SK-N-SH (cell line): Measurements from ENCODE around the gene E2F1. TPM values are rescaled to one million over a fixed set of nuclear protein-coding genes. Genes with fewer than 3 reads are reported as not detected.

Experiments used
- CTCF ChIA-PET: fragments of 300-600, 350-600 bp; formaldehyde crosslinking; extraction: SDS; loops from one replicate; lab custom pipeline; 2021; lab: Yijun Ruan, JAX
- POLR2A ChIA-PET: fragments of 350-600 bp; sonication (Branson Sonifier 250); formaldehyde crosslinking; extraction: SDS; loops from one replicate; lab custom pipeline; 2020; ENCODE audit warnings: antibody characterized with exemption, inconsistent platforms; lab: Yijun Ruan, JAX
- DNase-seq: peaks from one replicate; pipeline ENCODE4 v3.0.0; 2012
- H2AFZ ChIP-seq: fragments of 200-600 bp; sonication (generic); 2 replicates; pipeline ENCODE4 v1.8.1; 2016; ENCODE audit warnings: antibody characterized with exemption, mild to moderate bottlenecking, low read depth
- H3F3A ChIP-seq: fragments of 200-600 bp; sonication (generic); replicated peaks from 2 replicates; pipeline ENCODE3; 2016; ENCODE audit warnings: antibody characterized with exemption, mild to moderate bottlenecking; ENCODE audit not compliant: insufficient read depth
- H3K27ac ChIP-seq, 2 experiments: fragments of 200-500 bp in 1 of 2; fragments of 200-600 bp in 1 of 2; sonication (Bioruptor generic) in 1 of 2; sonication (generic), shearing (Covaris generic) in 1 of 2; 2 replicates each; pipeline versions ENCODE4 v1.5.1 to v1.6.1; 2014 to 2016; ENCODE audit warnings: low read depth in 2 of 2, inconsistent platforms in 1 of 2, low read length in 1 of 2, mild to moderate bottlenecking in 1 of 2, mixed read lengths in 1 of 2
- H3K27me3 ChIP-seq: fragments of 200-600 bp; sonication (generic), shearing (Covaris generic); 2 replicates; pipeline ENCODE4 v1.6.1; 2016; ENCODE audit warnings: mixed run types; ENCODE audit not compliant: insufficient read depth
- H3K36me3 ChIP-seq, 2 experiments: fragments of 200-500 bp in 1 of 2; fragments of 200-600 bp in 1 of 2; sonication (Bioruptor generic) in 1 of 2; sonication (generic) in 1 of 2; replicated peaks in 1 of 2; 2 replicates each; pipeline versions ENCODE3 to v1.5.1; 2014 to 2016; ENCODE audit warnings: low read length in 1 of 2, mild to moderate bottlenecking in 1 of 2; ENCODE audit not compliant: insufficient read depth in 2 of 2, control insufficient read depth in 1 of 2
- H3K4me1 ChIP-seq, 2 experiments: fragments of 200-500 bp in 1 of 2; fragments of 200-600 bp in 1 of 2; sonication (Bioruptor generic) in 1 of 2; sonication (generic), shearing (Covaris generic) in 1 of 2; 2 replicates each; pipeline versions ENCODE4 v1.5.1 to v1.6.1; 2014 to 2016; ENCODE audit warnings: low read depth in 1 of 2, low read length in 1 of 2, mixed run types in 1 of 2; ENCODE audit not compliant: insufficient read depth in 2 of 2, control insufficient read depth in 1 of 2
- H3K4me2 ChIP-seq: fragments of 200-600 bp; sonication (generic), shearing (Covaris generic); 2 replicates; pipeline ENCODE4 v1.6.1; 2017; ENCODE audit warnings: mixed run types
- H3K4me3 ChIP-seq, 2 experiments: fragments of 200-500 bp in 1 of 2; fragments of 200-600 bp in 1 of 2; sonication (Bioruptor generic) in 1 of 2; sonication (generic), shearing (Covaris generic) in 1 of 2; 2 replicates each; pipeline versions ENCODE4 v1.5.1 to v1.8.1; 2014 to 2016; ENCODE audit warnings: low read depth in 2 of 2, inconsistent platforms in 1 of 2, low read length in 1 of 2, mild to moderate bottlenecking in 1 of 2, mixed read lengths in 1 of 2, moderate library complexity in 1 of 2
- H3K79me2 ChIP-seq: fragments of 200-600 bp; sonication (generic); 2 replicates; pipeline ENCODE4 v1.8.1; 2017; ENCODE audit warnings: mild to moderate bottlenecking; ENCODE audit not compliant: insufficient read depth
- H3K9ac ChIP-seq: fragments of 200-600 bp; sonication (generic); 2 replicates; pipeline ENCODE4 v1.6.1; 2017; ENCODE audit warnings: mixed run types
- H3K9me2 ChIP-seq: fragments of 200-600 bp; sonication (generic); 2 replicates; pipeline ENCODE4 v1.6.1; 2017; ENCODE audit warnings: mixed run types
- H3K9me3 ChIP-seq: fragments of 200-600 bp; sonication (generic); 2 replicates; pipeline ENCODE4 v1.6.1; 2017; ENCODE audit warnings: mixed run types, mild to moderate bottlenecking, moderate library complexity
- H4K20me1 ChIP-seq: fragments of 200-600 bp; sonication (generic); 2 replicates; pipeline ENCODE4 v1.6.1; 2017; ENCODE audit warnings: mild to moderate bottlenecking, mixed run types; ENCODE audit not compliant: insufficient read depth
- CHD2 ChIP-seq: fragments of 150-350 bp; IDR thresholded peaks from 2 replicates; pipeline ENCODE4 v1.6.1; 2018; ENCODE audit warnings: low read length; ENCODE audit not compliant: partially characterized antibody
- ELF1 ChIP-seq: IDR thresholded peaks from 2 replicates; pipeline ENCODE4 v1.4.0; 2012
- EP300 ChIP-seq, 2 experiments: IDR thresholded peaks; 2 replicates each; pipeline versions ENCODE4 v1.4.0 to v1.6.1; 2012; ENCODE audit warnings: borderline replicate concordance in 1 of 2, low read depth in 1 of 2, low read length in 1 of 2
- EZH2phosphoT487 ChIP-seq: fragments of 200-600 bp; sonication (generic); IDR thresholded peaks from 2 replicates; pipeline ENCODE4 v1.6.1; 2017; ENCODE audit warnings: low read depth, mixed run types, mild to moderate bottlenecking, antibody characterized with exemption, moderate library complexity, borderline replicate concordance
- FOSL2 ChIP-seq: IDR thresholded peaks from 2 replicates; pipeline ENCODE4 v1.4.0; 2012; ENCODE audit warnings: low read depth, mild to moderate bottlenecking, moderate library complexity, borderline replicate concordance
- FOXJ3 ChIP-seq: sonication (generic); formaldehyde crosslinking; IDR thresholded peaks from 2 replicates; pipeline ENCODE4 v1.5.1; 2020; ENCODE audit warnings: mild to moderate bottlenecking, missing genetic modification reagents
- FOXM1 ChIP-seq: IDR thresholded peaks from 2 replicates; pipeline ENCODE4 v1.4.0; 2012; ENCODE audit warnings: low read depth, mild to moderate bottlenecking
- GABPA ChIP-seq: IDR thresholded peaks from 2 replicates; pipeline ENCODE4 v1.4.0; 2012; ENCODE audit warnings: low read depth, mild to moderate bottlenecking
- GATA2 ChIP-seq: sonication (generic); formaldehyde crosslinking; IDR thresholded peaks from 2 replicates; pipeline ENCODE4 v1.5.0; 2020; ENCODE audit warnings: mild to moderate bottlenecking, missing genetic modification reagents
- MEF2A ChIP-seq: IDR thresholded peaks from 2 replicates; pipeline ENCODE4 v1.4.0; 2012; ENCODE audit warnings: low read depth, borderline replicate concordance
- POLR2AphosphoS5 ChIP-seq: IDR thresholded peaks from 2 replicates; pipeline ENCODE4 v1.6.1; 2012; ENCODE audit warnings: low read depth, low read length
- RAD21 ChIP-seq: IDR thresholded peaks from 2 replicates; pipeline ENCODE4 v1.6.1; 2012; ENCODE audit warnings: mild to moderate bottlenecking, low read length
- REST ChIP-seq: IDR thresholded peaks from 2 replicates; pipeline ENCODE4 v1.6.1; 2012; ENCODE audit warnings: mild to moderate bottlenecking, low read depth, low read length, moderate library complexity
- RFX5 ChIP-seq: IDR thresholded peaks from 2 replicates; pipeline ENCODE4 v1.6.1; 2012; ENCODE audit warnings: mild to moderate bottlenecking, improper control_type of control experiment, low read length
- SIN3A ChIP-seq: IDR thresholded peaks from 2 replicates; pipeline ENCODE4 v1.6.1; 2012; ENCODE audit warnings: low read depth, mild to moderate bottlenecking, low read length, moderate library complexity, borderline replicate concordance
- TEAD4 ChIP-seq: IDR thresholded peaks from 2 replicates; pipeline ENCODE4 v1.4.0; 2012; ENCODE audit warnings: mild to moderate bottlenecking, borderline replicate concordance; ENCODE audit not compliant: insufficient read depth
- WGBS: methylation state at CpG from one replicate; pipeline ENCODE4 v1.1.6; 2017; ENCODE audit warnings: low lambda C conversion rate; 5-methylcytosine and 5-hydroxymethylcytosine counted together
- polyA plus RNA-seq, 3 experiments: library from polyadenylated mRNA; depleted of rRNA; stranded (reverse); fragments of >200 nt; gene quantifications; 2 replicates each; pipeline ENCODE4 v1.2.3, GENCODE V29; 2012

E2F1 gene
- polyA plus RNA-seq, 1 of the 3 experiments (the other 2 are of a cell fraction): 15.0 TPM

- peaks cover 26% of the 10 kb centered on the region for H3F3A ChIP-seq
- H3K9me2 ChIP-seq: no peaks in the 10 kb centered on the region
- H3K4me2 ChIP-seq: no peak overlapping the region
- H3K4me1 ChIP-seq: peaks cover 13 to 56% of the 10 kb centered on the region in 2 experiments; a peak in 3 of 4 replicates
- H4K20me1 ChIP-seq: peaks cover 32% of the 10 kb centered on the region
- peaks cover 3 to 16% of the 10 kb centered on the region in 2 experiments for H3K36me3 ChIP-seq
- no peak overlapping the region for H3K4me3 ChIP-seq
- TF ChIP-seq GATA2 (CRISPR knock-in tag): peak; percentile 19; the same call in 1 of the 2 replicates
- TF ChIP-seq FOSL2: no peak
- 0 out of 2 replicates have a peak, but pooled peaks have one; percentile 40 for TF ChIP-seq FOXJ3 (CRISPR knock-in tag)
- TF ChIP-seq ELF1: no peak
- no peak for TF ChIP-seq EZH2phosphoT487
- TF ChIP-seq EP300 (IDR thresholded peaks at IDR 0.05; ENCODE audit: borderline replicate concordance in 1 of 2, low read depth in 1 of 2, low read length in 1 of 2): peak in 1 of 2 experiments; percentile 58; a peak in 2 of 4 replicates
- TF ChIP-seq, all 33 proteins: peak for 3
- peak; percentile 51 for DNase-seq
- no peak overlapping the region for H2AFZ ChIP-seq
- H3K9ac ChIP-seq: no peak overlapping the region
- CTCF ChIA-PET: interaction anchor here (0.7 to 9.2 kb wide), 8 partner anchors 18 to 204 kb away, joined by 3 to 114 read pairs (median 6); partner anchors contain the start of genes ACTL10 and C20orf144
- no peaks in the 10 kb centered on the region for H3K27me3 ChIP-seq
- H3K9me3 ChIP-seq: no peaks in the 10 kb centered on the region
- H3K27ac ChIP-seq: peak overlapping the region in 1 of 2 experiments; percentile 93; a peak in 2 of 4 replicates
- POLR2A ChIA-PET: interaction anchor here (0.9 to 1.9 kb wide), 7 partner anchors 59 to 247 kb away, joined by 3 to 9 read pairs (median 5); partner anchors contain the start of genes CBFA2T2, CDK5RAP1 and SNTA1
- 79% methylated on average over 11 of the region's 14 CpGs for WGBS
- no peaks in the 10 kb centered on the region for H3K79me2 ChIP-seq
Observed at GRCh38 chr20:33648396-33649004, 37.7 kb downstream of the E2F1 start.

GRCh38 chr20:33647603-33648395 is 38.4 kb downstream of the E2F1 start:
- POLR2A ChIA-PET: interaction anchor here (1.7 kb wide), 1 partner anchor 19 kb away, joined by 4 read pairs; the partner anchor contains the start of gene ACTL10
- H3K4me3 ChIP-seq: no peak overlapping the region

More at GRCh38 chr20:33647603-33648395, 38.4 kb downstream of the E2F1 start:
- Histone ChIP-seq H2AFZ (no peak overlapping the region), H3K9ac (no peak overlapping the region), H3F3A (peaks cover 20% of the 10 kb centered on the region), H4K20me1 (peaks cover 32% of the 10 kb centered on the region), H3K27me3 (no peaks in the 10 kb centered on the region), H3K36me3 (peaks cover 3 to 16% of the 10 kb centered on the region in 2 experiments), H3K27ac (peak overlapping the region in 1 of 2 experiments; percentile 93; a peak in 2 of 4 replicates), H3K9me2 (no peaks in the 10 kb centered on the region), H3K9me3 (no peaks in the 10 kb centered on the region), H3K79me2 (no peaks in the 10 kb centered on the region), H3K4me2 (peak overlapping the region; percentile 46; the same call in 1 of the 2 replicates), H3K4me1 (peaks cover 13 to 51% of the 10 kb centered on the region in 2 experiments; a peak in 3 of 4 replicates)
- DNase-seq: no peak
- no peak for TF ChIP-seq POLR2AphosphoS5
- TF ChIP-seq FOXM1: no peak
- TF ChIP-seq RFX5: no peak
- no peak for TF ChIP-seq FOXJ3 (CRISPR knock-in tag)
- no peak for TF ChIP-seq SIN3A
- TF ChIP-seq MEF2A: no peak
- no peak for TF ChIP-seq CHD2
- TF ChIP-seq GABPA: no peak
- TF ChIP-seq TEAD4: no peak
- TF ChIP-seq ELF1: no peak
- TF ChIP-seq RAD21: no peak
- TF ChIP-seq REST: no peak
- CTCF ChIA-PET: interaction anchor here (0.9 to 9.2 kb wide), 7 partner anchors 18 to 203 kb away, joined by 3 to 114 read pairs (median 4); partner anchors contain the start of genes ACTL10 and C20orf144
- 87% methylated on average over 10 of the region's 11 CpGs for WGBS
